AG09309 (cell line): Measurements from ENCODE around the gene TTLL4.

ENCODE experiments used
- DNase-seq: peaks from one replicate; pipeline ENCODE4 v3.0.0-alpha.2; 2010; ENCODE audit warnings: low read depth
- H3K4me3 ChIP-seq: 2 replicates; pipeline ENCODE4 v1.5.1; 2011; ENCODE audit warnings: mild to moderate bottlenecking, low read depth, low read length, moderate library complexity; ENCODE audit not compliant: control insufficient read depth
- TF ChIP-seq, protein P1 (sequence below): IDR thresholded peaks from 2 replicates; pipeline ENCODE4 v1.5.1; 2011; ENCODE audit warnings: mild to moderate bottlenecking, low read depth, low read length, inconsistent platforms; ENCODE audit not compliant: insufficient read depth, control insufficient read depth; ENCODE audit errors: missing control alignments

TTLL4 gene

DNA sequence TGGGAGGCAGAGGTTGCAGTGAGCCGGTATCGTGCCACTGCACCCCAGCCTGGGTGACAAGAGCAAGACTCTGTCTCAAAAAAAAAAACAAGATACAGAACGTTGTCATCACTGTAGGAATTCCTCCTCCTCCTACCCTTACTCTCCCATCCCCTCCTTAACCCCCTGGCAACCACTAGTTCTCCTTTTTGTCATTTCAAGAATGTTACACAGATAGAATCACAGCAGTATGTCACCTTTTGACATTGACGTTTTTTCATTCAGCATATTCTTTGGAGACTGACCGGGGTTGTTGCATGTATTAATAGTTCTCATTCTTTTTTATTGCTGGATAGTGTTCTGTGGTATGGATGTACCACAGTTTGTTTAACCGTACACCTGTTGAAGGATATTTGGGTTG, 32.4 kb downstream of the TTLL4 start:
- DNase-seq: no peak
- TF ChIP-seq, protein P1, sequence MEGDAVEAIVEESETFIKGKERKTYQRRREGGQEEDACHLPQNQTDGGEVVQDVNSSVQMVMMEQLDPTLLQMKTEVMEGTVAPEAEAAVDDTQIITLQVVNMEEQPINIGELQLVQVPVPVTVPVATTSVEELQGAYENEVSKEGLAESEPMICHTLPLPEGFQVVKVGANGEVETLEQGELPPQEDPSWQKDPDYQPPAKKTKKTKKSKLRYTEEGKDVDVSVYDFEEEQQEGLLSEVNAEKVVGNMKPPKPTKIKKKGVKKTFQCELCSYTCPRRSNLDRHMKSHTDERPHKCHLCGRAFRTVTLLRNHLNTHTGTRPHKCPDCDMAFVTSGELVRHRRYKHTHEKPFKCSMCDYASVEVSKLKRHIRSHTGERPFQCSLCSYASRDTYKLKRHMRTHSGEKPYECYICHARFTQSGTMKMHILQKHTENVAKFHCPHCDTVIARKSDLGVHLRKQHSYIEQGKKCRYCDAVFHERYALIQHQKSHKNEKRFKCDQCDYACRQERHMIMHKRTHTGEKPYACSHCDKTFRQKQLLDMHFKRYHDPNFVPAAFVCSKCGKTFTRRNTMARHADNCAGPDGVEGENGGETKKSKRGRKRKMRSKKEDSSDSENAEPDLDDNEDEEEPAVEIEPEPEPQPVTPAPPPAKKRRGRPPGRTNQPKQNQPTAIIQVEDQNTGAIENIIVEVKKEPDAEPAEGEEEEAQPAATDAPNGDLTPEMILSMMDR: no peak
- H3K4me3 ChIP-seq: no peak overlapping the region

DNA sequence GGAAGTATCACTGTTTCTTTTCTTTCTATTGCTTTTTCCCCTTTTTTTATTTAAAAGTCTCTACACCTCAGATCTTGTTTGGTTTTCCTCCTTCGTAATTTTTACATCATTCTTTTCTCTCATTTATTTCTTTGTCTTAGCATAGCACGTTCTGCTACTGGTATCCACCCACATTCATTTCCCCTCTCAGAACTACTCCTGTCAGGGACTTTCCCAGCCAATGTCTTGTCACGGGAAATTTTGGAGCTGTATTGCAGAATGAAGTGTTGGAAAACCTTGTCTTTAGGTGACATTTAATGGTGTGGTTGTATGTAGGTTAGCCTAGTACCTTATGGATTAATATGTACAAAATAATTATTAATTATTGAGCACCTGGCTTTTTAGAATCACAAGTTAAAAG, 34.0 kb downstream of the TTLL4 start:
- no peak overlapping the region for H3K4me3 ChIP-seq
- DNase-seq: no peak
- TF ChIP-seq, protein P1: no peak

DNA sequence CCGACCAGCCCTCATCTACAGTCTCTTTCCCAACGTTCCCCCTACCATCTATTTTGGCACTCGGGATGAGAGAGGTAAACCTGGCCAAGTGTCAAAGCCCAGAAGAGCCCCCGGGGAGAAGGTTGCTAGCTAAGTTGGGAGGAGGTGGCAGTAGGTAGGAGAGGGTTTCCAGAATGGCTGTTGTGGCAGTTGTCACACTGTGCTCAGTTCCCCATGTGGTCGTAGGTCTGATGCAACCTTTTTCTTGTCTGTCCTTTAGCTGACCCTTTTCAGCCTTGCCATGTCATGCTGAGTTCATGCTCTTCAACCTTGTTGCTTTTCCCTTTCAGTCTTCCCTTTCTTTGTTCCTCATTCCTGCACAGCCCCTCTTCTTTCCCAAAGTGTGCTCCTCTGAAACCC, 34.5 kb downstream of the TTLL4 start:
- DNase-seq: no peak
- H3K4me3 ChIP-seq: no peak overlapping the region
- TF ChIP-seq, protein P1: no peak

DNA sequence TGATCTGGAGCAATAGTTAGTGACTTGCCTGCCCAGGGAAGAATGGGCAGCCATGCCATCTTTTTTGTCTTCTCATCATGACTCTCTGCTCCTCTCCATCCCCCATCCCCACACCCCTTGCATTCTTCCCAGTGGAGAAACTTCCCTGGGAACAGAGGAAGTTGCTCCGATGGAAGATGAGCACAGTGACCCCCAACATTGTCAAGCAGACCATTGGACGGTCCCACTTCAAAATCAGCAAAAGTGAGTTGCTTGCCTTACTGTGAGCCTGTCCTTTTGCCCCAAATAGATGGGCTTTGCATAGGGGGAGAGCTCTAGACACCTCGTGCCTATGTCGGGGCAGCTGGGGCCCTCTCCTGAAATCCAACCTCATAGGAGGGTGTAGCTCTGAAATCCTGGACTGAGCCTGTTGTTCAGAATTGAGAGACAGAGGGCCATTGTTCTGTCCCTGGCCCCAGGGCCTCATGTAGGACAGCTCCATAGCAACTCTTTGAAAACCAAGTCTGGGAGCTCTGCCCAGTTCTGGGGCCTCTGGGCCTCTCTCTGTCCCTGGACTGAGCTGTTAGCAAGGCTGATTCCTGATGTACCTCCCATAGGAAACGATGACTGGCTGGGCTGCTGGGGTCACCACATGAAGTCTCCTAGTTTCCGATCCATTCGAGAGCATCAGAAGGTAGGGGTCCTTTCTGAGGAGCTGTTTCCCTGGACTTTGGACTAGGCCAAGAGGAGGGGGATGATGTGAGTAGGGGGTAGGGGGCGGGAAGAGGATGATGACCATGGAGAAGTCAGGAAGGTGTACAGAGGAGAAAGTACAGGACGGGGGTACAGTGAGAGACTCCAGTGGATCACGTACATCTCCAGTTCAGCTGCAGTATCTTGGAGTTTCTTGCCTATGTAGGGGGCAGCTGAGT, 35.2 kb downstream of the TTLL4 start:
- TF ChIP-seq, protein P1: no peak
- H3K4me3 ChIP-seq: no peak overlapping the region
- no peak for DNase-seq

DNA sequence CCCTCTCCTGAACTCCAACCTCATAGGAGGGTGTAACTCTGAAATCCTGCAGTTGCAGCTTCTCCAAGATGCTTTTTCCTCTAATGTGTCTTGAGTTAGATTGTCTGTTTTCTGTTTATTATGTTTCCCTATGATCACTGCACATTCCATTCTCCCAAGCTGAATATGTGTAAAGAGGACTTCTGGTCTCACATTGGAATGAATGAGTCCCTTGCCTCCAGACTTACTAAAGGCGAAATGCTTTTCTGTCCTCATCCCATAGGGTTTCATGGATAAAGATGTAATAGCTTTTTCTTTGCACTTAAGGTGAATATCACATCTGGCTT, 35.8 kb downstream of the TTLL4 start:
- no peak overlapping the region for H3K4me3 ChIP-seq
- TF ChIP-seq, protein P1: no peak
- no peak for DNase-seq

DNA sequence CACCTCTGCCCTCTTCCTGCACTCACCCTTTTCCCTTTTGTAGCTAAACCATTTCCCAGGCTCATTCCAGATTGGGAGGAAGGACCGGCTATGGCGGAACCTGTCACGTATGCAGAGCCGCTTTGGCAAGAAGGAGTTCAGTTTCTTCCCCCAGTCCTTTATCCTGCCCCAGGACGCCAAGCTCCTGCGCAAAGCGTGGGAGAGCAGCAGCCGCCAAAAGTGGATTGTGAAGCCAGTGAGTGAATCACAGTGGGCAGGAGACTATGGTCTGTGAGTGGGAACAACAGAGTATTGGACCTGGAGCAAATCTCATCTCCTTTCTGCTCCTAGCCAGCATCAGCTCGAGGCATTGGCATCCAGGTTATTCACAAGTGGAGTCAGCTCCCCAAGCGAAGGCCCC, 36.3 kb downstream of the TTLL4 start:
- TF ChIP-seq, protein P1: no peak
- DNase-seq: no peak

More for the DNA sequence above, 36.3 kb downstream of the TTLL4 start:
- H3K4me3 ChIP-seq: no peak overlapping the region
